Parietal lobe (tissue), 2 donors: ENCODE results near the gene COLEC11. TPM values are rescaled to one million over a fixed set of nuclear protein-coding genes. Genes with fewer than 3 reads are reported as not detected.

ENCODE experiments used
- small RNA-seq: library from RNA; depleted of rRNA; stranded (forward); fragments of <200 nt; gene quantifications from one replicate; pipeline ENCODE3, GENCODE V24; 2014; ENCODE audit warnings: low replicate concordance
- total RNA-seq: library from RNA; depleted of rRNA; stranded (reverse); fragments of >200 nt; gene quantifications from one replicate; pipeline ENCODE4 v1.2.3, GENCODE V29; 2014

Gene COLEC11
- 0.31 TPM for total RNA-seq

GRCh38 chr2:3594493-3595281, at the start of gene COLEC11:
TSS of gene COLEC11 (plus strand) at chr2:3595112. CDS start at chr2:3604341, 9,229 bp downstream.

GRCh38 chr2:3558205-3559014, 36.5 kb upstream of the COLEC11 start, which contains the start of gene RNASEH1:
TSS of gene RNASEH1 (minus strand) at chr2:3558333. CDS start at chr2:3558260, 73 bp downstream.

GRCh38 chr2:3657881-3658280, 63.0 kb downstream of the COLEC11 start, which contains the start of gene ALLC:
TSS of gene ALLC (plus strand) at chr2:3658200. CDS start at chr2:3671158, 12,958 bp downstream.

Small RNA genes within 50 kb of the gene (small RNA-seq; reads per million reads assigned to genes)
- gene TMSB4XP2: not detected

Other genes with a start within 250 kb of the COLEC11 start
- gene EIPR1, start 217.3 kb upstream of the COLEC11 start, total RNA-seq: 41.6 TPM
- gene TRAPPC12, start 215.4 kb upstream of the COLEC11 start, total RNA-seq: 139 TPM
- gene ADI1, start 75.6 kb upstream of the COLEC11 start, total RNA-seq: 10.0 TPM
- 26.0 TPM for gene RNASEH1, start 36.8 kb upstream of the COLEC11 start, total RNA-seq
- gene RPS7, start 19.9 kb upstream of the COLEC11 start, total RNA-seq: 678 TPM
- not detected for gene ALLC, start 63.1 kb downstream of the COLEC11 start, total RNA-seq
- gene DCDC2C, start 108.5 kb downstream of the COLEC11 start, total RNA-seq: 1.6 TPM